ENCODE results near the gene SPATA45. TPM values are rescaled to one million over a fixed set of nuclear protein-coding genes. Genes with fewer than 3 reads are reported as not detected.

The SPATA45 gene
- total and polyA plus RNA-seq, 5 donors, result not detected

- 90% methylated on average over 5 of the region's 5 CpGs for WGBS
- Histone ChIP-seq H3K4me1 (ENCODE audit: control insufficient read depth, insufficient read depth, low read length) (no peaks in the 10 kb centered on the region), H3K27me3 (ENCODE audit: control insufficient read depth, insufficient read depth) (no peaks in the 10 kb centered on the region), H3K4me3 (ENCODE audit: low read length) (no peak overlapping the region), H3K9me3 (ENCODE audit: control insufficient read depth, low read length) (peaks cover 2% of the 10 kb centered on the region), H3K27ac (ENCODE audit: low read length) (no peak overlapping the region)
- DNase-seq (no peak), ATAC-seq (peak in 1 of 2 donors; percentile 33)
- intact Hi-C loops (cut with DNase I), result no loop called here
Measured at GRCh38 chr1:212827831-212828278, 19.6 kb downstream of the SPATA45 start.

- DNase-seq (no peak), ATAC-seq (no peak)
- Histone ChIP-seq H3K4me3 (ENCODE audit: low read length) (no peak overlapping the region), H3K9me3 (ENCODE audit: control insufficient read depth, low read length) (peaks cover 2% of the 10 kb centered on the region), H3K4me1 (ENCODE audit: control insufficient read depth, insufficient read depth, low read length) (no peaks in the 10 kb centered on the region), H3K27ac (ENCODE audit: low read length) (no peak overlapping the region), H3K27me3 (ENCODE audit: control insufficient read depth, insufficient read depth) (no peaks in the 10 kb centered on the region)
- intact Hi-C loops (cut with DNase I), result no loop called here
- WGBS, result 96% methylated on average over 4 of the region's 4 CpGs
Measured at GRCh38 chr1:212827171-212827776, 20.2 kb downstream of the SPATA45 start.

GRCh38 chr1:212825798-212826452 lies 21.5 kb downstream of the SPATA45 start:
- H3K27ac ChIP-seq (ENCODE audit: low read length), result no peak overlapping the region
- DNase-seq (no peak), ATAC-seq (no peak)
- peaks cover 2% of the 10 kb centered on the region for H3K9me3 ChIP-seq (ENCODE audit: control insufficient read depth, low read length)
- 96% methylated on average over 6 of the region's 6 CpGs for WGBS
- H3K27me3 ChIP-seq (ENCODE audit: control insufficient read depth, insufficient read depth), result no peaks in the 10 kb centered on the region
- no peaks in the 10 kb centered on the region for H3K4me1 ChIP-seq (ENCODE audit: control insufficient read depth, insufficient read depth, low read length)
- intact Hi-C loops (cut with DNase I), result no loop called here
- no peak overlapping the region for H3K4me3 ChIP-seq (ENCODE audit: low read length)

- DNase-seq (no peak), ATAC-seq (no peak)
- H3K4me1 ChIP-seq (ENCODE audit: control insufficient read depth, insufficient read depth, low read length), result no peaks in the 10 kb centered on the region
- H3K9me3 ChIP-seq (ENCODE audit: control insufficient read depth, low read length), result peaks cover 2% of the 10 kb centered on the region
- H3K27ac ChIP-seq (ENCODE audit: low read length), result no peak overlapping the region
- H3K27me3 ChIP-seq (ENCODE audit: control insufficient read depth, insufficient read depth), result no peaks in the 10 kb centered on the region
- 97% methylated on average over 16 of the region's 16 CpGs for WGBS
- intact Hi-C loops (cut with DNase I), result no loop called here
- no peak overlapping the region for H3K4me3 ChIP-seq (ENCODE audit: low read length)
Measured at GRCh38 chr1:212824201-212824600, 23.2 kb downstream of the SPATA45 start.

GRCh38 chr1:212822956-212823355 lies 24.5 kb downstream of the SPATA45 start:
- ATAC-seq (no peak), DNase-seq (no peak)
- Histone ChIP-seq H3K27ac (ENCODE audit: low read length) (no peak overlapping the region), H3K27me3 (ENCODE audit: control insufficient read depth, insufficient read depth) (no peaks in the 10 kb centered on the region), H3K9me3 (ENCODE audit: control insufficient read depth, low read length) (peaks cover 2% of the 10 kb centered on the region), H3K4me1 (ENCODE audit: control insufficient read depth, insufficient read depth, low read length) (no peaks in the 10 kb centered on the region), H3K4me3 (ENCODE audit: low read length) (no peak overlapping the region)
- WGBS, result 91% methylated on average over 3 of the region's 3 CpGs
- intact Hi-C loops (cut with DNase I), result no loop called here

- WGBS, result 80% methylated on average over 2 of the region's 2 CpGs
- H3K27me3 ChIP-seq (ENCODE audit: control insufficient read depth, insufficient read depth), result no peaks in the 10 kb centered on the region
- no peaks in the 10 kb centered on the region for H3K4me1 ChIP-seq (ENCODE audit: control insufficient read depth, insufficient read depth, low read length)
- peaks cover 2% of the 10 kb centered on the region for H3K9me3 ChIP-seq (ENCODE audit: control insufficient read depth, low read length)
- H3K4me3 ChIP-seq (ENCODE audit: low read length), result no peak overlapping the region
- intact Hi-C loops (cut with DNase I), result no loop called here
- DNase-seq, result no peak
- ATAC-seq, result no peak
- no peak overlapping the region for H3K27ac ChIP-seq (ENCODE audit: low read length)
Measured at GRCh38 chr1:212820969-212821368, 26.5 kb downstream of the SPATA45 start.

GRCh38 chr1:212819726-212820125 lies 27.7 kb downstream of the SPATA45 start:
- intact Hi-C loops (cut with DNase I), result loop anchor here in 3 of 4 donors (5.0 to 10.0 kb wide), 3 partner anchors 165 to 178 kb away; no protein-coding TSS in a partner anchor
- DNase-seq, result no peak
- Histone ChIP-seq H3K9me3 (ENCODE audit: control insufficient read depth, low read length) (no peaks in the 10 kb centered on the region), H3K4me3 (ENCODE audit: low read length) (no peak overlapping the region), H3K27ac (ENCODE audit: low read length) (no peak overlapping the region), H3K4me1 (ENCODE audit: control insufficient read depth, insufficient read depth, low read length) (no peaks in the 10 kb centered on the region), H3K27me3 (ENCODE audit: control insufficient read depth, insufficient read depth) (no peaks in the 10 kb centered on the region)
- no peak for ATAC-seq
- WGBS, result 41% methylated on average over 5 of the region's 5 CpGs

GRCh38 chr1:212816567-212817278 lies 30.7 kb downstream of the SPATA45 start:
- no peaks in the 10 kb centered on the region for H3K27me3 ChIP-seq (ENCODE audit: control insufficient read depth, insufficient read depth)
- H3K4me3 ChIP-seq (ENCODE audit: low read length), result no peak overlapping the region
- intact Hi-C loops (cut with DNase I), result loop anchor here in 3 of 4 donors (5.0 to 10.0 kb wide), 3 partner anchors 168 to 181 kb away; no protein-coding TSS in a partner anchor
- no peak for ATAC-seq
- WGBS, result 81% methylated on average over 3 of the region's 3 CpGs
- no peaks in the 10 kb centered on the region for H3K9me3 ChIP-seq (ENCODE audit: control insufficient read depth, low read length)
- no peak for DNase-seq
- no peaks in the 10 kb centered on the region for H3K4me1 ChIP-seq (ENCODE audit: control insufficient read depth, insufficient read depth, low read length)
- no peak overlapping the region for H3K27ac ChIP-seq (ENCODE audit: low read length)

- Histone ChIP-seq H3K4me1 (ENCODE audit: control insufficient read depth, insufficient read depth, low read length) (no peaks in the 10 kb centered on the region), H3K27me3 (ENCODE audit: control insufficient read depth, insufficient read depth) (no peaks in the 10 kb centered on the region), H3K27ac (ENCODE audit: low read length) (no peak overlapping the region), H3K4me3 (ENCODE audit: low read length) (no peak overlapping the region), H3K9me3 (ENCODE audit: control insufficient read depth, low read length) (no peaks in the 10 kb centered on the region)
- intact Hi-C loops (cut with DNase I), result loop anchor here (5.0 to 10.0 kb wide), 4 partner anchors 170 to 183 kb away; no protein-coding TSS in a partner anchor
- DNase-seq (no peak), ATAC-seq (no peak)
- 44% methylated on average over 5 of the region's 5 CpGs for WGBS
Measured at GRCh38 chr1:212814537-212815334, 32.7 kb downstream of the SPATA45 start.

- no peaks in the 10 kb centered on the region for H3K9me3 ChIP-seq (ENCODE audit: control insufficient read depth, low read length)
- WGBS, result 90% methylated on average over 3 of the region's 3 CpGs
- no peak overlapping the region for H3K4me3 ChIP-seq (ENCODE audit: low read length)
- no peak for DNase-seq
- H3K4me1 ChIP-seq (ENCODE audit: control insufficient read depth, insufficient read depth, low read length), result no peaks in the 10 kb centered on the region
- ATAC-seq, result no peak
- intact Hi-C loops (cut with DNase I), result no loop called here
- H3K27ac ChIP-seq (ENCODE audit: low read length), result no peak overlapping the region
- H3K27me3 ChIP-seq (ENCODE audit: control insufficient read depth, insufficient read depth), result no peaks in the 10 kb centered on the region
Measured at GRCh38 chr1:212805767-212806166, 41.7 kb downstream of the SPATA45 start.

Data from right cardiac atrium (tissue), 5 donors.